Endodermal cell (in vitro differentiated cells): Measurements from ENCODE around the gene USP2. TPM values are rescaled to one million over a fixed set of nuclear protein-coding genes. Genes with fewer than 3 reads are reported as not detected.
A peak's percentile ranks its signal among the peaks of the same experiment; 100 is the strongest.

Source experiments
- DNase-seq: peaks from one replicate; pipeline ENCODE4 v3.0.0-alpha.2; 2017
- H3K27ac ChIP-seq: 2 replicates; pipeline ENCODE4 v1.5.1; 2013; ENCODE audit warnings: mild to moderate bottlenecking, low read depth, low read length, moderate library complexity
- H3K27me3 ChIP-seq: 2 replicates; pipeline ENCODE4 v1.6.1; 2013; ENCODE audit warnings: mild to moderate bottlenecking, low read length, moderate library complexity; ENCODE audit not compliant: insufficient read depth, control insufficient read depth, poor library complexity, severe bottlenecking
- H3K36me3 ChIP-seq: 2 replicates; pipeline ENCODE4 v1.7.0; 2013; ENCODE audit warnings: mild to moderate bottlenecking, low read length, moderate library complexity; ENCODE audit not compliant: control insufficient read depth, insufficient read depth
- H3K4me1 ChIP-seq: one replicate; pipeline ENCODE4 v1.7.0; 2013; ENCODE audit warnings: low read length; ENCODE audit not compliant: control insufficient read depth, insufficient read depth
- H3K4me3 ChIP-seq: 2 replicates; pipeline ENCODE4 v1.5.1; 2013; ENCODE audit warnings: mild to moderate bottlenecking, low read length, moderate library complexity
- H3K9ac ChIP-seq: 2 replicates; pipeline ENCODE4 v1.6.1; 2013; ENCODE audit warnings: mild to moderate bottlenecking, low read length, moderate library complexity; ENCODE audit not compliant: poor library complexity, severe bottlenecking; ENCODE audit errors: extremely low read depth
- H3K9me3 ChIP-seq: 2 replicates; pipeline ENCODE4 v1.6.1; 2013; ENCODE audit warnings: mild to moderate bottlenecking, low read length, moderate library complexity; ENCODE audit not compliant: control insufficient read depth
- H3K27ac Mint-ChIP-seq: 2 replicates; pipeline ENCODE4 v1.8.0; 2020; ENCODE audit warnings: mixed read lengths
- H3K27me3 Mint-ChIP-seq: 2 replicates; pipeline ENCODE4 v1.8.0; 2021; ENCODE audit warnings: mild to moderate bottlenecking, mixed read lengths; ENCODE audit not compliant: insufficient read depth
- H3K36me3 Mint-ChIP-seq: 2 replicates; pipeline ENCODE4 v1.8.0; 2020; ENCODE audit warnings: low read depth, mixed read lengths
- H3K4me1 Mint-ChIP-seq: 2 replicates; pipeline ENCODE4 v1.8.0; 2020; ENCODE audit warnings: mixed read lengths
- H3K4me3 Mint-ChIP-seq: 2 replicates; pipeline ENCODE4 v1.8.0; 2020; ENCODE audit warnings: mild to moderate bottlenecking, moderate library complexity, mixed read lengths
- H3K9me3 Mint-ChIP-seq: 2 replicates; pipeline ENCODE4 v1.8.0; 2020; ENCODE audit warnings: mild to moderate bottlenecking, mixed read lengths
- CTCF ChIP-seq: fragments of 200-600 bp; sonication (generic); conservative IDR thresholded peaks from 2 replicates; pipeline ENCODE4 v1.5.0; 2021; ENCODE audit warnings: antibody characterized with exemption, mild to moderate bottlenecking
- WGBS, 2 experiments: methylation state at CpG; one replicate each; pipeline versions ENCODE4 v1.1.5 to v1.1.7; 2013; ENCODE audit warnings: missing lambda C conversion rate in 2 of 2, mixed read lengths in 1 of 2; ENCODE audit not compliant: insufficient coverage in 1 of 2, insufficient read length in 1 of 2; 5-methylcytosine and 5-hydroxymethylcytosine counted together
- total RNA-seq, 2 donors: library from RNA; stranded (reverse); fragmentation: NEBNext Ultra II Directional in 1 of 2; extraction: Animal tissue kit (Norgen Biotek cat#: 25700) in 1 of 2; gene quantifications; 2 replicates in 1 of 2; 3 replicates in 1 of 2; pipeline ENCODE4 v1.2.1, GENCODE V29; 2021

USP2 gene
- total RNA-seq, 2 donors from 2014 or later = 17.8 to 21.1 TPM

GRCh38 chr11:119342023-119342300 is 39.5 kb downstream of the USP2 start:
- peaks cover 17% of the 10 kb centered on the region for H3K4me1 Mint-ChIP-seq
- no peak for TF ChIP-seq CTCF
- no peak overlapping the region for H3K9ac ChIP-seq
- peaks cover 4% of the 10 kb centered on the region for H3K36me3 ChIP-seq
- no peak overlapping the region for H3K27ac ChIP-seq
- no peak overlapping the region for H3K4me3 ChIP-seq
- WGBS, 2 experiments = 81 to 98% methylated on average over 4 to 7 of the region's 7 CpGs
- H3K36me3 Mint-ChIP-seq = no peaks in the 10 kb centered on the region
- peaks cover 5% of the 10 kb centered on the region for H3K4me1 ChIP-seq
- H3K9me3 ChIP-seq = no peaks in the 10 kb centered on the region
- no peaks in the 10 kb centered on the region for H3K9me3 Mint-ChIP-seq
- DNase-seq = no peak
- H3K27me3 Mint-ChIP-seq = peaks cover 78% of the 10 kb centered on the region
- H3K27ac Mint-ChIP-seq = no peak overlapping the region
- peaks cover 67% of the 10 kb centered on the region for H3K27me3 ChIP-seq
- no peak overlapping the region for H3K4me3 Mint-ChIP-seq

- peaks cover 73% of the 10 kb centered on the region for H3K27me3 Mint-ChIP-seq
- Histone ChIP-seq H3K27me3 (peaks cover 63% of the 10 kb centered on the region), H3K27ac (no peak overlapping the region), H3K9ac (no peak overlapping the region), H3K4me3 (no peak overlapping the region), H3K9me3 (no peaks in the 10 kb centered on the region), H3K36me3 (peaks cover 8% of the 10 kb centered on the region), H3K4me1 (peaks cover 7% of the 10 kb centered on the region)
- H3K9me3 Mint-ChIP-seq = no peaks in the 10 kb centered on the region
- peak; percentile 66 for DNase-seq
- no peak for TF ChIP-seq CTCF
- H3K27ac Mint-ChIP-seq = no peak overlapping the region
- no peaks in the 10 kb centered on the region for H3K36me3 Mint-ChIP-seq
- 61 to 74% methylated on average over 8 to 15 of the region's 16 CpGs for WGBS, 2 experiments
- H3K4me3 Mint-ChIP-seq = peak overlapping the region; percentile 38
- H3K4me1 Mint-ChIP-seq = peaks cover 17% of the 10 kb centered on the region
Observed at GRCh38 chr11:119341222-119342022, 40.1 kb downstream of the USP2 start.

DNA sequence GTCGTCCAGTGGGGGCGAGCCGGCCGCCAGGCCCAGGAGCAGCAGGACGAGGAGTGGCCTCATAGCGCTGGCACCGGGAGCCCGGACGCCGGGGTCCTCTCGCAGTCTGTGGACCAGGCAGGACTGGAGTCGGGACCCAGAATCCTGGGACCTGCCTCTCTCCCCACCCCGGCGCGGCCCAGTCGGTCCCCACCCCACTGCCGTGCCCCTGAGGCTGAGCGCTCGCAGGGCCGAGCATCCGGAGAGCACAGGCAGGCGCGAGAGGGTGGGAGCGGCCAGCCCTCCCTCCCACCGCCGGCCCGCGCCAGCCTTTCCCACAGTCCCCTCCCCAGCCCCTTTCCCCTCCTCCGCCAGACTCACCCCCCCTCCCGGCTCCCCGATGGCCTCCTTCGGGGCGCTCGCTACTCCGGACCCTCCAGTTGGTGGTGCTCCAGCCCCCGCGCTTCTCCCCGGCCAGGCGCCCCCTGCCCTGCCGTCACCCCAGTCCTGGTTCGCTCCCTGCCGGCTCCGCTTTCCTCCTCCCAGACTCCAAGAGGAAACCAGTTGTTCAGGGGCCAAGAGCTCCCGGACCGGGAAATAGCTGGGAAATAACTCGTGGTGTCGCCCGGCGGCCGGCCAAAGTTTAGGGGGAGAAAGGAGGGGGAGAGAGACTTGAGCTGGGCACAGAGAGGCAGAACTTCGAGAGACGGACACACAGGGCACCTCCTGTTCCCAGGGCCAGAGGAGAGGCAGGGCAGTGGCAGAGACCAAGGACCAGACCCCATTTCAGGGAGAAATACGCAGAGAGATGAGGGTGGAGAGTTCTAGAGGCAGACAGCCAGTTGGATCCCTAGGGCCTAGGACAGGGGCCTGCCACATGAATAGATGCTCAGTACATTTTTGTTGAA is 40.9 kb downstream of the USP2 start, which contains the start of gene C1QTNF5:
Gene C1QTNF5, minus strand, starts transcription at position 549 of the 887 bp plus-strand sequence. Its CDS starts 486 bp downstream, at position 63.
- peaks cover 63% of the 10 kb centered on the region for H3K27me3 ChIP-seq

More for the DNA sequence above, 40.9 kb downstream of the USP2 start, which contains the start of gene C1QTNF5:
- no peak within 1 kb of the TSS for H3K9ac ChIP-seq
- peaks cover 19% of the 10 kb centered on the region for H3K4me1 Mint-ChIP-seq
- H3K36me3 Mint-ChIP-seq = peaks cover 5% of the 10 kb centered on the region
- no peak within 1 kb of the TSS for H3K27ac ChIP-seq
- no peaks in the 10 kb centered on the region for H3K9me3 ChIP-seq
- H3K27ac Mint-ChIP-seq = no peak within 1 kb of the TSS
- no peak for TF ChIP-seq CTCF
- peaks cover 8% of the 10 kb centered on the region for H3K36me3 ChIP-seq
- peaks cover 66% of the 10 kb centered on the region for H3K27me3 Mint-ChIP-seq
- H3K4me3 Mint-ChIP-seq = peak within 1 kb of the TSS; percentile 38
- no peaks in the 10 kb centered on the region for H3K9me3 Mint-ChIP-seq
- peaks cover 9% of the 10 kb centered on the region for H3K4me1 ChIP-seq
- WGBS, 2 experiments = 10 to 23% methylated on average over 11 to 53 of the region's 53 CpGs
- H3K4me3 ChIP-seq = peak within 1 kb of the TSS; percentile 62
- peak; percentile 79 for DNase-seq
